GM10266 (cell line): ENCODE results near the gene SHROOM3.
"Not testable (repeated sequence)": the region's sequence is repeated elsewhere in the genome, so short reads cannot be mapped to it uniquely, and the experiment has no call there.

Experiments
- DNase-seq: peaks from one replicate; pipeline ENCODE4 v3.0.0; 2012; ENCODE audit errors: extremely low spot score
- CTCF ChIP-seq: IDR thresholded peaks from 2 replicates; pipeline ENCODE4 v1.5.1; 2012; ENCODE audit warnings: mild to moderate bottlenecking, low read depth; ENCODE audit not compliant: control insufficient read depth, insufficient read depth; ENCODE audit errors: missing control alignments

SHROOM3 gene

GRCh38 chr4:76407440-76408119, 27.4 kb upstream of the SHROOM3 start:
- no peak for DNase-seq
- TF ChIP-seq CTCF = no peak

GRCh38 chr4:76410636-76411035, 24.4 kb upstream of the SHROOM3 start:
- DNase-seq = no peak
- TF ChIP-seq CTCF = no peak

DNA sequence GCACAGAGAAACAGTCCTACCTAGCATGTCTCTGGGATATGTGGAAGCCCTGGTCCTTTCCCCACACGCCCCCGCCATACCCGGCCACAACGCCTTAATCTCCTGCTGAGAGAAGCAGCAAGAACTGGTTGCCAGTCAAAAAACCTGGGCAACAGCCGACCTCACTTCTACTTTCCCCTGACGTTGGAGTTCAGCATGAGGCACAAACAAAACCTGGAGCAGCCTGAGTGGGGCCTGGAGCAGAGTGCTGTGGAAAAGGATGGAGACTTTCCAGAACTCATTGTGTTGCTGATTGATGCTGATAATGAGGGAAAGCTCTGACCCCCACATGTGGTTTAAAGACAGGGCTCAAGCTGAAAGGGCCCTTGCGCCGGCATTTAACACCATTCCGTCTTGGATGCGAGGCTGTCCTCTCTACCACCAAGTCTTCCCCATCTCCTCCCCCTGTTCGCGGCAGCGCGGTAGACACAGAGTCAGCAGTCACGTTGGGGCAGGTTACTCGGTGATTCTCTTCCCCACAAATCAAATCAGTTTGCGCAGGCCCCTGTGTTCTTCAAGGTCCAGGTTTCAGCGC, 14.8 kb upstream of the SHROOM3 start:
- DNase-seq = no peak
- no peak for TF ChIP-seq CTCF

GRCh38 chr4:76420762-76421581, 14.1 kb upstream of the SHROOM3 start, which contains the start of gene CCDC158:
Gene CCDC158 (minus strand): TSS chr4:76421141. CDS start chr4:76403207, 17,934 bp downstream.
- no peak for TF ChIP-seq CTCF
- peak; percentile 42 for DNase-seq

DNA sequence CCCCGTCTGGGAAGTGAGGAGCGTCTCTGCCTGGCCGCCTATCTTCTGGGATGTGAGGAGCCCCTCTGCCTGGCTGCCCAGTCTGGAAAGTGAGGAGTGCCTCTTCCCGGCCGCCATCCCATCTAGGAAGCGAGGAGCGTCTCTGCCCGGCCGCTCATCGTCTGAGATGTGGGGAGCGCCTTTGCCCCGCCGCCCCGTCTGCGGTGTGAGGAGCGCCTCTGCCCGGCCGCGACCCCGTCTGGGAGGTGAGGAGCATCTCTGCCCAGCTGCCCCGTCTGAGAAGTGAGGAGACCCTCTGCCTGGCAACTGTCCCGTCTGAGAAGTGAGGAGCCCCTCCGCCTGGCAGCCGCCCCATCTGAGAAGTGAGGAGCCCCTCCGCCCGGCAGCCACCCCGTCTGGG, 11.9 kb upstream of the SHROOM3 start:
- DNase-seq = not testable (repeated sequence)

- no peak for DNase-seq
- TF ChIP-seq CTCF = no peak
These were observed 8.8 kb upstream of the SHROOM3 start for GRCh38 chr4:76426272-76426671.

DNA sequence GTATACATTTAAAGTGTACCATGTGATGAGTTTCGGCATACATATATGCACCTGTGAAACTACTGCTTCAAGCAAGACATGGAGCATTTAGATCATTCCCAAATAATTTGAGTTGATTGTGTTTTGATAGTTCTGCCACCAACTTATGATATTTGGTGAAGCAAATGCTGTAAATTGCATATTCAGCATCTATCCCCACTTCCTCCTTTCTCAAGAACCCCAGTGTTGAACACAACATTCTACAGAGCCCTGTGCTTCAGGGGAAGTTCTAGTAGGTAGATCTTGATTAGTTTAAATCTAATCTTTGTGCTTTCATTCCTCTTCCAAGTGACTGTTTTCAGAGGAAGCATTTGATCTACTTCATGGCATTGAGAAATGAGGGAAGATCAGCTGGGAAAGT, 5.4 kb upstream of the SHROOM3 start:
- TF ChIP-seq CTCF = no peak
- DNase-seq = no peak
